AG04450 (cell line): Measurements from ENCODE around the gene SLC16A2. TPM values are rescaled to one million over a fixed set of nuclear protein-coding genes. Genes with fewer than 3 reads are reported as not detected.

Experiments used
- CTCF ChIA-PET: fragments of 300-600, 350-600 bp; formaldehyde crosslinking; extraction: SDS; loops from one replicate; lab custom pipeline; 2022; ENCODE audit warnings: antibody characterized with exemption, inconsistent platforms; lab: Charles Lee
- POLR2A ChIA-PET: fragments of 350-600 bp; formaldehyde crosslinking; extraction: SDS; loops from one replicate; lab custom pipeline; 2021; ENCODE audit warnings: antibody characterized with exemption, inconsistent platforms; lab: Yijun Ruan, JAX
- DNase-seq: peaks from one replicate; pipeline ENCODE4 v3.0.0-alpha.2; 2011; ENCODE audit warnings: low read depth, low spot score
- H3K27ac ChIP-seq: one replicate; pipeline ENCODE4 v1.5.1; 2012; ENCODE audit warnings: low read depth, low read length, control low read depth
- H3K27me3 ChIP-seq: one replicate; pipeline ENCODE4 v1.6.0; 2012; ENCODE audit warnings: low read length; ENCODE audit not compliant: control insufficient read depth, insufficient read depth
- H3K4me3 ChIP-seq: 2 replicates; pipeline ENCODE4 v1.5.1; 2011; ENCODE audit warnings: mild to moderate bottlenecking, low read depth, low read length, control low read depth
- H3K9me3 ChIP-seq: 2 replicates; pipeline ENCODE4 v1.5.1; 2012; ENCODE audit warnings: low read length; ENCODE audit not compliant: control insufficient read depth, insufficient read depth
- polyA plus RNA-seq: library from polyadenylated mRNA; depleted of rRNA; stranded (reverse); fragments of >200 nt; gene quantifications from 2 replicates; pipeline ENCODE4 v1.2.3, GENCODE V29; 2011
- TF ChIP-seq, protein P1 (sequence below): IDR thresholded peaks from 2 replicates; pipeline ENCODE4 v1.5.1; 2011; ENCODE audit warnings: low read depth, low read length, control low read depth, inconsistent platforms

Gene SLC16A2
- polyA plus RNA-seq, 1 experiment = 42.6 TPM

DNA sequence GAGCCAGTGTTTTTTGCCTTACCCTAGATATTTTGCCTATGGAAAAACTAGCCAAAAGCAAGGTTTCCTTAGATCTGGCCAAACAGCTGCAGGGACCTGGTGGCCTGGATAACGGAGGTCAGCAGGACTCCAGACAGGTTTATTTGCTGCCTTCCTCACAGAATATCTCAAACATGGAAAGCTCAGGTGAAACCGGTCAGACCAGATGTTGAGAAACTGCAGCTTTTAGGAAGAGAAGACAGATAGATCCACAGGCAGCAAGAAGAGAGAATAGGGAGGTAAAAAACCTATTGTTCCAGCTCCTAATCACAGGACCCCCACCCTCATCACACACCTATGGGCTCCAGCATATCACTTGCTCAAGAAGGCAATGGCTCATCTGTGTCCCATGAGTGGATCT is 16.2 kb downstream of the SLC16A2 start:
- CTCF ChIA-PET = no interaction called here
- H3K27me3 ChIP-seq = no peaks in the 10 kb centered on the region

DNA sequence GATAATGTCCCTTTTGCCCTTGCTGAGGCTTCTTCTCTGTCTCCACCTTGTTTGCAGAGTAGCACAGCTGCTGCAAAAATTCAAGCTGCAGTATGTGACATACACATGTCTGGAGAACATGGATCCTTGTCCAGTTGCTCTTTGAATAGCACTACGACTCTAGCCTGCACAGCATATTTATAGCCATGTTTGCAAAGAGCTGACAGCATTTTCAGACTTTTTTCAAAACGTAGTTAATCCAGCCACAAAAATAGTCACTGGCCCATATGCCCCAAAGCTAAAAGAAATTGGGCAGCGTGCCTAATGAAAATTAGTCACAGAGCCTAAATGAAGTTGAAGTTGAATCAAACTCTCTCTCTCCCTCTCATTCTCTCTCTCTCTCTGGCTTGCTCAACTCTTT is 17.5 kb downstream of the SLC16A2 start:
- no peak for DNase-seq
- POLR2A ChIA-PET = no interaction called here
- TF ChIP-seq, protein P1, sequence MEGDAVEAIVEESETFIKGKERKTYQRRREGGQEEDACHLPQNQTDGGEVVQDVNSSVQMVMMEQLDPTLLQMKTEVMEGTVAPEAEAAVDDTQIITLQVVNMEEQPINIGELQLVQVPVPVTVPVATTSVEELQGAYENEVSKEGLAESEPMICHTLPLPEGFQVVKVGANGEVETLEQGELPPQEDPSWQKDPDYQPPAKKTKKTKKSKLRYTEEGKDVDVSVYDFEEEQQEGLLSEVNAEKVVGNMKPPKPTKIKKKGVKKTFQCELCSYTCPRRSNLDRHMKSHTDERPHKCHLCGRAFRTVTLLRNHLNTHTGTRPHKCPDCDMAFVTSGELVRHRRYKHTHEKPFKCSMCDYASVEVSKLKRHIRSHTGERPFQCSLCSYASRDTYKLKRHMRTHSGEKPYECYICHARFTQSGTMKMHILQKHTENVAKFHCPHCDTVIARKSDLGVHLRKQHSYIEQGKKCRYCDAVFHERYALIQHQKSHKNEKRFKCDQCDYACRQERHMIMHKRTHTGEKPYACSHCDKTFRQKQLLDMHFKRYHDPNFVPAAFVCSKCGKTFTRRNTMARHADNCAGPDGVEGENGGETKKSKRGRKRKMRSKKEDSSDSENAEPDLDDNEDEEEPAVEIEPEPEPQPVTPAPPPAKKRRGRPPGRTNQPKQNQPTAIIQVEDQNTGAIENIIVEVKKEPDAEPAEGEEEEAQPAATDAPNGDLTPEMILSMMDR = no peak

More for the DNA sequence above, 16.2 kb downstream of the SLC16A2 start:
- H3K27ac ChIP-seq = no peak overlapping the region
- H3K4me3 ChIP-seq = no peak overlapping the region
- TF ChIP-seq, protein P1 = no peak
- no peaks in the 10 kb centered on the region for H3K9me3 ChIP-seq
- POLR2A ChIA-PET = no interaction called here
- no peak for DNase-seq

DNA sequence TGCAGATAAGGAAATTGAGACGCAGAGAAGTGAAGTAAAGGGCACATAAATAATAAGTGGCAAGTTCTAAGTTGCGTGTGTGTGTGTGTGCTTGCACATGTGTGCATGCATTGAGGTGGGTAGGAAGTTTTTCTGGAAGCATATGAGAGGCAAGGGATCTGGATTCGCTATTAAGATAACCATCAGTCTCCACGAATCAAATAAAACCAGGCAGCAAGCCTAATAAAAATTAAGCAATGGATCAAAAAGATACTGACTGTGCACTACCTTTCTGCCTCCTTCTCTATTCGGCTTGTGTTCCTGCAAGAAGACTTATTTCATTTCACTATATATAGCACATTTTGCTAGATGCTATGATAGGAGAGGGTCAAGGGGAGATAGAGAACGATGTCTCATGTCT is 23.8 kb downstream of the SLC16A2 start:
- Histone ChIP-seq H3K27me3 (no peaks in the 10 kb centered on the region), H3K9me3 (no peaks in the 10 kb centered on the region), H3K4me3 (no peak overlapping the region), H3K27ac (no peak overlapping the region)
- TF ChIP-seq, protein P1 = no peak
- DNase-seq = no peak
- CTCF ChIA-PET = no interaction called here
- POLR2A ChIA-PET = no interaction called here

More for the DNA sequence above, 17.5 kb downstream of the SLC16A2 start:
- Histone ChIP-seq H3K27me3 (no peaks in the 10 kb centered on the region), H3K27ac (no peak overlapping the region), H3K9me3 (no peaks in the 10 kb centered on the region), H3K4me3 (no peak overlapping the region)
- CTCF ChIA-PET = no interaction called here

DNA sequence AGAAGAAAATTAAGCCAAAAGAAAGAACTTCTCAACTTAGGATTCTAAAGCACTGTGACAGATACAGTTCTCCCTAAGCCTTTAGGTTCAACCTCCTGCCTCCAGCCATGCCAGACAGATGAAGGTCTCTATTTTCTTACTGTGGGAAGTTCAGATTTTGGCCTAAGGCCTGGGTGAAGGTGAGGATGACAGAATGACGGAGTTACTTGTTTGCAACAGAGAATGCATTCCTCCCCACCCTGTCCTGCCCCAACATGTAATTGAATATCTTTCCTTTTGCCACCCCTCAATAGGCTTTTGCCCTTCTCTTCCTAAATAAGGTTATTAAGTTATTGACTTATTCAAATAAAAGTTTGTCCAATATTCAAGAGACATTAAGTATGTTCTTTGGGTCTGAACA is 25.6 kb downstream of the SLC16A2 start:
- CTCF ChIA-PET = no interaction called here
- no peaks in the 10 kb centered on the region for H3K27me3 ChIP-seq
- DNase-seq = no peak
- no peak overlapping the region for H3K4me3 ChIP-seq
- H3K27ac ChIP-seq = no peak overlapping the region
- TF ChIP-seq, protein P1 = no peak
- no peaks in the 10 kb centered on the region for H3K9me3 ChIP-seq
- POLR2A ChIA-PET = no interaction called here

DNA sequence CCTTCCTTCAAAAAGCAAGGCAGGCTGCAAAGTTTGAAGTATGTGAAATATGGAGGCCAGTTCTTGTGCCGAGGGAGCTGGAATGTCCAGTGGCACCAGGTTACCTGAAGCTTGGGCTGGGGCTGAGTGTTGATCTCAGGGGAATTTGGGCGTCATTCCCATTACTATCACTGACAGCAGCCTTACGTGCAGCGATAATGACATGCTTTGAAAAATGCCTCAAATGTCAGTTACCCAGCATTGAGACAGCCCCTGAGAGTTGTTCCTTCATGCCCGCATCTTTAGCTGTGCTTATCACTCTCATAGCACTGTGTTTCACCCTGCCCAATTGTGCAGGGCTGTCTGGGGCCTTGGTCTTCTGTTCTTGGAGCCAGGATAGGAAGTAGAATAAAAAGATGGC is 27.4 kb downstream of the SLC16A2 start:
- H3K27ac ChIP-seq = no peak overlapping the region
- no peak for DNase-seq
- H3K27me3 ChIP-seq = no peaks in the 10 kb centered on the region
- TF ChIP-seq, protein P1 = no peak
- ChIA-PET POLR2A (no interaction called here), CTCF (interaction anchor here (0.6 kb wide), 1 partner anchor 66 kb away, joined by 3 read pairs; no protein-coding TSS in a partner anchor)
- no peaks in the 10 kb centered on the region for H3K9me3 ChIP-seq
- no peak overlapping the region for H3K4me3 ChIP-seq
